ENCODE data around the gene NCKAP5. TPM values are rescaled to one million over a fixed set of nuclear protein-coding genes. Genes with fewer than 3 reads are reported as not detected.

Gene NCKAP5
- total and polyA plus RNA-seq, 2 donors (not counting 1 experiment from before 2014, with no cell fraction given): not detected

DNA sequence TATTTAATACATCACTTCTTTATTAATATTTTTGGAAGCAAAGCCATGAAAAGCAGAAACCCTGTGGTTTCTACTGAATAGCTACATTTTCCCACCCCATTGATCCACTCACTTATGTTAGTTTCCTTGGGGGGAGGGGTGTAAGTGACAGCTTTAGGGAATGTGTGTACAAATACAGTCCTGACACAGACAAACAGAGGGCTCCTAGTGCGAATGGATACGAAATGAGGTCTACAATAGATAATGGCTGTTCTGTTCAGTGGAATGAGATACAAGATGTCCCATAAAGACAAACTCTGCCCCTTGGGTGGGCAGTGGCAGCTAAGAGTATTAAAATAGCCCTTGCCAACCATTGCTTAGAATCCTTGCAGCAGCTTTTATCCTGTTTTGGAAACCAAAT, 312.9 kb downstream of the NCKAP5 start:
- WGBS (ENCODE audit: insufficient coverage): 88% methylated on average over 2 of the region's 2 CpGs
- no peak overlapping the region for H3K4me2 ChIP-seq (replicated peaks; ENCODE audit: low read depth, low read length, poor library complexity, severe bottlenecking)
- no peaks in the 10 kb centered on the region for H3K79me2 ChIP-seq (ENCODE audit: control insufficient read depth, insufficient read depth, low read length)
- H3K9me3 ChIP-seq (ENCODE audit: control extremely low read depth in 1 of 3, control insufficient read depth in 2 of 3, insufficient read depth in 1 of 3, low read length in 2 of 3): no peaks in the 10 kb centered on the region
- Mint-ChIP-seq H3K4me3 (no peak overlapping the region), H3K27me3 (peaks cover 6% of the 10 kb centered on the region), H3K4me1 (no peaks in the 10 kb centered on the region), H3K9me3 (ENCODE audit: insufficient read depth) (no peaks in the 10 kb centered on the region), H3K27ac (no peak overlapping the region)
- H3K27me3 ChIP-seq (replicated peaks in 1 of 4; ENCODE audit: control extremely low read depth in 1 of 4, control insufficient read depth in 3 of 4, insufficient read depth in 4 of 4, low read length in 3 of 4): no peaks in the 10 kb centered on the region
- TF ChIP-seq, protein P1, sequence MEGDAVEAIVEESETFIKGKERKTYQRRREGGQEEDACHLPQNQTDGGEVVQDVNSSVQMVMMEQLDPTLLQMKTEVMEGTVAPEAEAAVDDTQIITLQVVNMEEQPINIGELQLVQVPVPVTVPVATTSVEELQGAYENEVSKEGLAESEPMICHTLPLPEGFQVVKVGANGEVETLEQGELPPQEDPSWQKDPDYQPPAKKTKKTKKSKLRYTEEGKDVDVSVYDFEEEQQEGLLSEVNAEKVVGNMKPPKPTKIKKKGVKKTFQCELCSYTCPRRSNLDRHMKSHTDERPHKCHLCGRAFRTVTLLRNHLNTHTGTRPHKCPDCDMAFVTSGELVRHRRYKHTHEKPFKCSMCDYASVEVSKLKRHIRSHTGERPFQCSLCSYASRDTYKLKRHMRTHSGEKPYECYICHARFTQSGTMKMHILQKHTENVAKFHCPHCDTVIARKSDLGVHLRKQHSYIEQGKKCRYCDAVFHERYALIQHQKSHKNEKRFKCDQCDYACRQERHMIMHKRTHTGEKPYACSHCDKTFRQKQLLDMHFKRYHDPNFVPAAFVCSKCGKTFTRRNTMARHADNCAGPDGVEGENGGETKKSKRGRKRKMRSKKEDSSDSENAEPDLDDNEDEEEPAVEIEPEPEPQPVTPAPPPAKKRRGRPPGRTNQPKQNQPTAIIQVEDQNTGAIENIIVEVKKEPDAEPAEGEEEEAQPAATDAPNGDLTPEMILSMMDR (IDR thresholded peaks at IDR 0.05): no peak
- TF ChIP-seq EZH2 (IDR thresholded peaks at IDR 0.05; ENCODE audit: borderline replicate concordance, insufficient read depth, low read depth, low read length, poor library complexity, severe bottlenecking): no peak
- intact Hi-C loops (cut with micrococcal nuclease): no loop called here
- no peak overlapping the region for H3K4me3 ChIP-seq (ENCODE audit: control extremely low read depth in 1 of 5, extremely low read depth in 1 of 5, insufficient read depth in 1 of 5, low read depth in 2 of 5, low read length in 4 of 5)
- CTCF ChIA-PET: no interaction called here
- no peak overlapping the region for H2AFZ ChIP-seq (ENCODE audit: insufficient read depth, low read depth, low read length, poor library complexity, severe bottlenecking)
- DNase-seq: no peak
- H3K9ac ChIP-seq (ENCODE audit: low read length): no peak overlapping the region
- H3K36me3 ChIP-seq (replicated peaks in 1 of 2; ENCODE audit: control extremely low read depth in 1 of 2, control insufficient read depth in 1 of 2, extremely low read depth in 1 of 2, insufficient read depth in 2 of 2, low read length in 1 of 2): no peaks in the 10 kb centered on the region
- POLR2A ChIA-PET: no interaction called here
- H3K4me1 ChIP-seq (ENCODE audit: control insufficient read depth in 2 of 2, insufficient read depth in 2 of 2, low read length in 2 of 2): no peaks in the 10 kb centered on the region
- ATAC-seq (ENCODE audit: low read depth): no peak
- H3K27ac ChIP-seq (ENCODE audit: low read length in 2 of 2): no peak overlapping the region
- no peaks in the 10 kb centered on the region for H4K20me1 ChIP-seq (ENCODE audit: control insufficient read depth, insufficient read depth, low read length, poor library complexity, severe bottlenecking)

DNA sequence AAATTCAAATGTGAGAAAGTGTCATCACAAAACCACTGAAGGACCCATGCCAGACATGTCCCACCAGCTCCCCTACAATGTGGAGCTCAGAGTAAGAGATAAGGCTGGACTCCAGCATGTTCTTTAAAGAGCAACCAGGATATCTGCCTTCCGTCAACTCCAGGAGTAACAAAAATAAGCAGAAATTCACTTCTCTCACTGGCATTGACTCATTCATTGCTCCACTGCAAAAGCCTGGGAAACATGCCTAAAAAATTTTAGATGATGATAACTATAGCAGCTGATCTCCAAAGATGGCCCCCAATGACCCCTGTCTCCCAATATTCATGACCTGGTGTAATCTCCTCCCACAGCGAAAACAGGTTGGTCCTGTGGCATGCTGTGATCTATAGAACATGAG, 314.5 kb downstream of the NCKAP5 start:
- ATAC-seq (ENCODE audit: low read depth) (no peak), DNase-seq (no peak)
- Mint-ChIP-seq H3K27me3 (peaks cover 6% of the 10 kb centered on the region), H3K27ac (no peak overlapping the region), H3K4me1 (no peaks in the 10 kb centered on the region), H3K9me3 (ENCODE audit: insufficient read depth) (no peaks in the 10 kb centered on the region), H3K4me3 (no peak overlapping the region)
- no peaks in the 10 kb centered on the region for H3K36me3 ChIP-seq (replicated peaks in 1 of 2; ENCODE audit: control extremely low read depth in 1 of 2, control insufficient read depth in 1 of 2, extremely low read depth in 1 of 2, insufficient read depth in 2 of 2, low read length in 1 of 2)
- H3K9me3 ChIP-seq (ENCODE audit: control extremely low read depth in 1 of 3, control insufficient read depth in 2 of 3, insufficient read depth in 1 of 3, low read length in 2 of 3): no peaks in the 10 kb centered on the region
- WGBS (ENCODE audit: insufficient coverage): no CpG with 5 or more reads among the region's 2 CpGs
- H3K4me2 ChIP-seq (replicated peaks; ENCODE audit: low read depth, low read length, poor library complexity, severe bottlenecking): no peak overlapping the region
- no peak overlapping the region for H3K9ac ChIP-seq (ENCODE audit: low read length)
- ChIA-PET POLR2A (no interaction called here), CTCF (no interaction called here)
- no peaks in the 10 kb centered on the region for H3K79me2 ChIP-seq (ENCODE audit: control insufficient read depth, insufficient read depth, low read length)
- H3K4me3 ChIP-seq (ENCODE audit: control extremely low read depth in 1 of 5, extremely low read depth in 1 of 5, insufficient read depth in 1 of 5, low read depth in 2 of 5, low read length in 4 of 5): no peak overlapping the region
- no peaks in the 10 kb centered on the region for H3K4me1 ChIP-seq (ENCODE audit: control insufficient read depth in 2 of 2, insufficient read depth in 2 of 2, low read length in 2 of 2)
- no peaks in the 10 kb centered on the region for H4K20me1 ChIP-seq (ENCODE audit: control insufficient read depth, insufficient read depth, low read length, poor library complexity, severe bottlenecking)
- no peaks in the 10 kb centered on the region for H3K27me3 ChIP-seq (replicated peaks in 1 of 4; ENCODE audit: control extremely low read depth in 1 of 4, control insufficient read depth in 3 of 4, insufficient read depth in 4 of 4, low read length in 3 of 4)
- intact Hi-C loops (cut with micrococcal nuclease): no loop called here
- no peak overlapping the region for H3K27ac ChIP-seq (ENCODE audit: low read length in 2 of 2)
- H2AFZ ChIP-seq (ENCODE audit: insufficient read depth, low read depth, low read length, poor library complexity, severe bottlenecking): no peak overlapping the region
- TF ChIP-seq, protein P1 (IDR thresholded peaks at IDR 0.05): no peak
- TF ChIP-seq EZH2 (IDR thresholded peaks at IDR 0.05; ENCODE audit: borderline replicate concordance, insufficient read depth, low read depth, low read length, poor library complexity, severe bottlenecking): no peak
